Body of pancreas (tissue), 4 donors: Measurements from ENCODE around the gene DDIAS.

ENCODE experiments used
- POLR2A ChIP-seq, 3 donors: fragments of 450-650 bp; IDR thresholded peaks; one replicate each; pipeline ENCODE4 v1.6.1; 2016; ENCODE audit warnings: antibody characterized with exemption in 3 of 3, mild to moderate bottlenecking in 2 of 3
- TF ChIP-seq, protein P1 (sequence below), 7 experiments: fragments of 450-650 bp in 4 of 7; fragments of 200-600 bp in 3 of 7; sonication (generic) in 3 of 7; IDR thresholded peaks; one replicate each; pipeline ENCODE4 v1.5.1; 2016 to 2019; ENCODE audit warnings: antibody characterized with exemption in 7 of 7

GRCh38 chr11:82927264-82927880 lies 25.8 kb downstream of the DDIAS start:
- TF ChIP-seq, protein P1, sequence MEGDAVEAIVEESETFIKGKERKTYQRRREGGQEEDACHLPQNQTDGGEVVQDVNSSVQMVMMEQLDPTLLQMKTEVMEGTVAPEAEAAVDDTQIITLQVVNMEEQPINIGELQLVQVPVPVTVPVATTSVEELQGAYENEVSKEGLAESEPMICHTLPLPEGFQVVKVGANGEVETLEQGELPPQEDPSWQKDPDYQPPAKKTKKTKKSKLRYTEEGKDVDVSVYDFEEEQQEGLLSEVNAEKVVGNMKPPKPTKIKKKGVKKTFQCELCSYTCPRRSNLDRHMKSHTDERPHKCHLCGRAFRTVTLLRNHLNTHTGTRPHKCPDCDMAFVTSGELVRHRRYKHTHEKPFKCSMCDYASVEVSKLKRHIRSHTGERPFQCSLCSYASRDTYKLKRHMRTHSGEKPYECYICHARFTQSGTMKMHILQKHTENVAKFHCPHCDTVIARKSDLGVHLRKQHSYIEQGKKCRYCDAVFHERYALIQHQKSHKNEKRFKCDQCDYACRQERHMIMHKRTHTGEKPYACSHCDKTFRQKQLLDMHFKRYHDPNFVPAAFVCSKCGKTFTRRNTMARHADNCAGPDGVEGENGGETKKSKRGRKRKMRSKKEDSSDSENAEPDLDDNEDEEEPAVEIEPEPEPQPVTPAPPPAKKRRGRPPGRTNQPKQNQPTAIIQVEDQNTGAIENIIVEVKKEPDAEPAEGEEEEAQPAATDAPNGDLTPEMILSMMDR (IDR thresholded peaks at IDR 0.05): peak; percentile 41 to 72 (median 70)
- no peak for TF ChIP-seq POLR2A (IDR thresholded peaks at IDR 0.05)
